Adipocyte (in vitro differentiated cells): ENCODE measurements around the gene PGPEP1.
A peak's percentile ranks its signal among the peaks of the same experiment; 100 is the strongest.

ENCODE experiments used
- DNase-seq: peaks from one replicate; pipeline ENCODE4 v3.0.0-alpha.2; 2015; ENCODE audit warnings: low read depth
- H3K27me3 ChIP-seq: replicated peaks from 2 replicates; pipeline ENCODE4 v1.7.0; 2013; ENCODE audit warnings: mild to moderate bottlenecking, low read length, moderate library complexity; ENCODE audit not compliant: control insufficient read depth, insufficient read depth
- H3K36me3 ChIP-seq: 2 replicates; pipeline ENCODE4 v1.7.0; 2013; ENCODE audit warnings: low read length, mild to moderate bottlenecking, moderate library complexity; ENCODE audit not compliant: control insufficient read depth, insufficient read depth, severe bottlenecking
- H3K4me1 ChIP-seq: 2 replicates; pipeline ENCODE4 v1.7.0; 2013; ENCODE audit warnings: mild to moderate bottlenecking, low read length, moderate library complexity; ENCODE audit not compliant: control insufficient read depth, insufficient read depth
- H3K4me3 ChIP-seq: 2 replicates; pipeline ENCODE4 v1.7.0; 2013; ENCODE audit warnings: mild to moderate bottlenecking, low read length, moderate library complexity
- H3K9ac ChIP-seq: 2 replicates; pipeline ENCODE4 v1.7.0; 2013; ENCODE audit warnings: mild to moderate bottlenecking, low read length, moderate library complexity
- H3K9me3 ChIP-seq: 2 replicates; pipeline ENCODE4 v1.7.0; 2013; ENCODE audit warnings: mild to moderate bottlenecking, low read length, moderate library complexity; ENCODE audit not compliant: control insufficient read depth

The PGPEP1 gene

GRCh38 chr19:18388960-18389725, 48.7 kb downstream of the PGPEP1 start:
- no peaks in the 10 kb centered on the region for H3K36me3 ChIP-seq
- no peaks in the 10 kb centered on the region for H3K9me3 ChIP-seq
- H3K9ac ChIP-seq = peak overlapping the region; percentile 81
- no peaks in the 10 kb centered on the region for H3K27me3 ChIP-seq
- no peak for DNase-seq
- peaks cover 11% of the 10 kb centered on the region for H3K4me1 ChIP-seq
- H3K4me3 ChIP-seq = peak overlapping the region; percentile 79

GRCh38 chr19:18389726-18390064, 49.3 kb downstream of the PGPEP1 start:
- Histone ChIP-seq H3K27me3 (no peaks in the 10 kb centered on the region), H3K9me3 (no peaks in the 10 kb centered on the region), H3K36me3 (no peaks in the 10 kb centered on the region), H3K4me1 (peaks cover 11% of the 10 kb centered on the region), H3K4me3 (no peak overlapping the region), H3K9ac (no peak overlapping the region)
- no peak for DNase-seq

GRCh38 chr19:18390065-18390907, 49.9 kb downstream of the PGPEP1 start:
- no peak overlapping the region for H3K9ac ChIP-seq
- no peak for DNase-seq

GRCh38 chr19:18391509-18392075, 51.2 kb downstream of the PGPEP1 start:
- no peaks in the 10 kb centered on the region for H3K9me3 ChIP-seq
- no peak for DNase-seq

More at GRCh38 chr19:18390065-18390907, 49.9 kb downstream of the PGPEP1 start:
- H3K4me1 ChIP-seq = peaks cover 11% of the 10 kb centered on the region
- no peaks in the 10 kb centered on the region for H3K36me3 ChIP-seq
- no peaks in the 10 kb centered on the region for H3K27me3 ChIP-seq
- no peak overlapping the region for H3K4me3 ChIP-seq
- no peaks in the 10 kb centered on the region for H3K9me3 ChIP-seq

GRCh38 chr19:18392417-18392816, 52.0 kb downstream of the PGPEP1 start:
- Histone ChIP-seq H3K27me3 (peaks cover under 1% of the 10 kb centered on the region), H3K9me3 (no peaks in the 10 kb centered on the region), H3K4me1 (peaks cover 3% of the 10 kb centered on the region), H3K9ac (no peak overlapping the region), H3K4me3 (no peak overlapping the region), H3K36me3 (no peaks in the 10 kb centered on the region)
- no peak for DNase-seq

More at GRCh38 chr19:18391509-18392075, 51.2 kb downstream of the PGPEP1 start:
- Histone ChIP-seq H3K9ac (no peak overlapping the region), H3K4me1 (peaks cover 9% of the 10 kb centered on the region), H3K36me3 (no peaks in the 10 kb centered on the region), H3K4me3 (no peak overlapping the region), H3K27me3 (no peaks in the 10 kb centered on the region)

- no peaks in the 10 kb centered on the region for H3K36me3 ChIP-seq
- H3K4me3 ChIP-seq = no peak overlapping the region
- no peak for DNase-seq
These were observed 52.5 kb downstream of the PGPEP1 start for GRCh38 chr19:18392926-18393325.

GRCh38 chr19:18393836-18394235, 53.4 kb downstream of the PGPEP1 start:
- no peak overlapping the region for H3K4me3 ChIP-seq
- DNase-seq = no peak
- H3K4me1 ChIP-seq = peaks cover 3% of the 10 kb centered on the region
- no peaks in the 10 kb centered on the region for H3K9me3 ChIP-seq
- H3K9ac ChIP-seq = no peak overlapping the region
- no peaks in the 10 kb centered on the region for H3K36me3 ChIP-seq
- H3K27me3 ChIP-seq = peaks cover 7% of the 10 kb centered on the region

More at GRCh38 chr19:18392926-18393325, 52.5 kb downstream of the PGPEP1 start:
- H3K9me3 ChIP-seq = no peaks in the 10 kb centered on the region
- peaks cover 3% of the 10 kb centered on the region for H3K4me1 ChIP-seq
- no peak overlapping the region for H3K9ac ChIP-seq
- peaks cover 5% of the 10 kb centered on the region for H3K27me3 ChIP-seq

- no peak overlapping the region for H3K4me3 ChIP-seq
- no peak for DNase-seq
- no peak overlapping the region for H3K9ac ChIP-seq
- H3K9me3 ChIP-seq = no peaks in the 10 kb centered on the region
- H3K36me3 ChIP-seq = no peaks in the 10 kb centered on the region
- peaks cover 7% of the 10 kb centered on the region for H3K4me1 ChIP-seq
- peaks cover 7% of the 10 kb centered on the region for H3K27me3 ChIP-seq
These were observed 56.3 kb downstream of the PGPEP1 start for GRCh38 chr19:18396471-18397241.

- DNase-seq = no peak
- Histone ChIP-seq H3K4me3 (no peak within 1 kb of the TSS), H3K27me3 (peaks cover 7% of the 10 kb centered on the region), H3K36me3 (no peaks in the 10 kb centered on the region), H3K9ac (no peak within 1 kb of the TSS), H3K9me3 (no peaks in the 10 kb centered on the region), H3K4me1 (peaks cover 7% of the 10 kb centered on the region)
These were observed 57.1 kb downstream of the PGPEP1 start, which contains the start of gene LRRC25 for GRCh38 chr19:18397242-18398202. Gene LRRC25, minus strand, starts transcription at chr19:18397622. Its CDS starts 659 bp downstream, at chr19:18396963.

GRCh38 chr19:18399008-18399407, 58.6 kb downstream of the PGPEP1 start:
- Histone ChIP-seq H3K9ac (no peak overlapping the region), H3K27me3 (peaks cover 7% of the 10 kb centered on the region), H3K4me3 (no peak overlapping the region), H3K9me3 (no peaks in the 10 kb centered on the region), H3K36me3 (no peaks in the 10 kb centered on the region), H3K4me1 (peaks cover 7% of the 10 kb centered on the region)
- peak; percentile 50 for DNase-seq
